ENCODE data around the gene CDH23.

The CDH23 gene

DNA sequence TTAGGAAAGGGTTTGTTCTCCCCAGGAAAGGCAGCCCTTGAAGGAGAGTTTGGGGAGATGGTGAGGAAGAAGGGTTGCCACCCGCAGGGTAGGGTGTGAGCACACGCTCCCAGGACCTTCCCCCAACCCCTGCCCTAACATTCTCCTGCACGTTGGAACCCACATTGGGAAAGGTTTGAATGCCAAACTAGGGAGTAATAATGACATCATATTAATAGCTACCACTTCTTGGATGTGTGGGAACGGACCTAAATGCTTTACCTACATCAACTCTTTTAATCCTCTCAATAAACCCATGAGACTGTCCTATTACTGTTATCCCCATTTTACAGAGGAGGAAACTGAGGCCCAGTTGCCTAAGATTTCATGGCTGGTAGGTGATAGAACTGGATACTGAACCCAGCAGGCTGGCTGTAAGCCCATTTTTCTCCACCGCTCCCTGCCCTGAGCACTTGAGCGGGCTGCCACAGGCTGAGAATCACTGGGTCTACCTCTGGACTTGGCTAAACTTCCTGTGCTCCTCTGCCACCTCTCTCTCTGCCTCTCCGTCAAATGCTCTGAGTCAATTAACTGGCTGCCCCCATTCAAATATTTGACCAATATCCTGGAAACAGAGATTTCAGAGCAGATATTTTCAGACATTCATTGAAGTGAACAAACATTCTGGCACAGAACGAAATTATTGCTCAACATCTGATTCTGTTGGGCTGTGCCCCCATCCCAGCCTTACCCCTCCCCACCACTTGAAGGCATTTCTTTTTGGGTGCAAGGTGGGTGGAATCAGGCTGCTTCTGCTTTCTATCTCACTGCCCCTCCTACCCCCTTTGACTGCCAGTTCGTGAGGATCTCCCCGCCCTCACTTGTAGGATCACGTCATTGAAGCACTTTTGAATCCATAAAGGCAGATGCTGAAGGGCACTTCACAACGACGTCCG lies 193.2 kb downstream of the CDH23 start:
- TF ChIP-seq FOXP2 (optimal IDR thresholded peaks at IDR 0.05; ENCODE audit: borderline replicate concordance, extremely low read depth, extremely low read length, insufficient read depth) = no peak
- TF ChIP-seq POLR2AphosphoS5 (IDR thresholded peaks at IDR 0.05; ENCODE audit: low read depth, low read length) = no peak
- no peak for TF ChIP-seq TAF1 (IDR thresholded peaks at IDR 0.05; ENCODE audit: borderline replicate concordance, insufficient read depth, low read length)
- TF ChIP-seq, protein P1, sequence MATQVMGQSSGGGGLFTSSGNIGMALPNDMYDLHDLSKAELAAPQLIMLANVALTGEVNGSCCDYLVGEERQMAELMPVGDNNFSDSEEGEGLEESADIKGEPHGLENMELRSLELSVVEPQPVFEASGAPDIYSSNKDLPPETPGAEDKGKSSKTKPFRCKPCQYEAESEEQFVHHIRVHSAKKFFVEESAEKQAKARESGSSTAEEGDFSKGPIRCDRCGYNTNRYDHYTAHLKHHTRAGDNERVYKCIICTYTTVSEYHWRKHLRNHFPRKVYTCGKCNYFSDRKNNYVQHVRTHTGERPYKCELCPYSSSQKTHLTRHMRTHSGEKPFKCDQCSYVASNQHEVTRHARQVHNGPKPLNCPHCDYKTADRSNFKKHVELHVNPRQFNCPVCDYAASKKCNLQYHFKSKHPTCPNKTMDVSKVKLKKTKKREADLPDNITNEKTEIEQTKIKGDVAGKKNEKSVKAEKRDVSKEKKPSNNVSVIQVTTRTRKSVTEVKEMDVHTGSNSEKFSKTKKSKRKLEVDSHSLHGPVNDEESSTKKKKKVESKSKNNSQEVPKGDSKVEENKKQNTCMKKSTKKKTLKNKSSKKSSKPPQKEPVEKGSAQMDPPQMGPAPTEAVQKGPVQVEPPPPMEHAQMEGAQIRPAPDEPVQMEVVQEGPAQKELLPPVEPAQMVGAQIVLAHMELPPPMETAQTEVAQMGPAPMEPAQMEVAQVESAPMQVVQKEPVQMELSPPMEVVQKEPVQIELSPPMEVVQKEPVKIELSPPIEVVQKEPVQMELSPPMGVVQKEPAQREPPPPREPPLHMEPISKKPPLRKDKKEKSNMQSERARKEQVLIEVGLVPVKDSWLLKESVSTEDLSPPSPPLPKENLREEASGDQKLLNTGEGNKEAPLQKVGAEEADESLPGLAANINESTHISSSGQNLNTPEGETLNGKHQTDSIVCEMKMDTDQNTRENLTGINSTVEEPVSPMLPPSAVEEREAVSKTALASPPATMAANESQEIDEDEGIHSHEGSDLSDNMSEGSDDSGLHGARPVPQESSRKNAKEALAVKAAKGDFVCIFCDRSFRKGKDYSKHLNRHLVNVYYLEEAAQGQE (IDR thresholded peaks at IDR 0.05; ENCODE audit: insufficient read depth in 1 of 2, low read depth in 2 of 2, low read length in 2 of 2) = no peak
- TF ChIP-seq SIN3A (IDR thresholded peaks at IDR 0.05; ENCODE audit: borderline replicate concordance, insufficient read depth, low read length) = no peak

DNA sequence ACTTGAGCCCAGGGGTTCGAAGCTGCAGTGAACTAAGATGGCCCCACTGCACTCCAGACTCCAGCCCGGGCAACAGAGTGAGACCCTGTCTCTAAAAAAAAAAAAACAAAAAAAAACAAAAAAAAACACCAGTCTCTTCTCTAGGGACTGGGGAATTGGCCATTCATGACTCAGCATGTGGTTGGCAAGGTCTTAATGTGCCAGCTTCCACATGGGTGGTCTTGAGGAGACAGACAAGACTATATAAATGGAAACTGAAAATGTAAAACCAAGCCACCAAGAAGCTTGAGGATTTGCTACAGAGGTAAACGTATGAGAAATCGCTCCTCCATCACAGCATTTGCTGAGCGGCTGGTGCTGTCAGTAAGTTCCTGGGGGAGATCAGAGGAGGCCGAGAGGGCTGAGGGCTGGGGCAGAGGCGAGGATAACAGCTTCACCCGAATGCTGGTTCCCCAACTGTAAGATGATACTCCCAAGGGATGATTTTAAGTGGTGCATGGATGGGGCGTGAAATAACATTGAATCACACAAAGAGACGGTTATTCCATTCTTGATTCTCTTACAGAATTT lies 194.1 kb downstream of the CDH23 start:
- TF ChIP-seq SIN3A (IDR thresholded peaks at IDR 0.05; ENCODE audit: borderline replicate concordance, insufficient read depth, low read length) = no peak
- no peak for TF ChIP-seq TAF1 (IDR thresholded peaks at IDR 0.05; ENCODE audit: borderline replicate concordance, insufficient read depth, low read length)

DNA sequence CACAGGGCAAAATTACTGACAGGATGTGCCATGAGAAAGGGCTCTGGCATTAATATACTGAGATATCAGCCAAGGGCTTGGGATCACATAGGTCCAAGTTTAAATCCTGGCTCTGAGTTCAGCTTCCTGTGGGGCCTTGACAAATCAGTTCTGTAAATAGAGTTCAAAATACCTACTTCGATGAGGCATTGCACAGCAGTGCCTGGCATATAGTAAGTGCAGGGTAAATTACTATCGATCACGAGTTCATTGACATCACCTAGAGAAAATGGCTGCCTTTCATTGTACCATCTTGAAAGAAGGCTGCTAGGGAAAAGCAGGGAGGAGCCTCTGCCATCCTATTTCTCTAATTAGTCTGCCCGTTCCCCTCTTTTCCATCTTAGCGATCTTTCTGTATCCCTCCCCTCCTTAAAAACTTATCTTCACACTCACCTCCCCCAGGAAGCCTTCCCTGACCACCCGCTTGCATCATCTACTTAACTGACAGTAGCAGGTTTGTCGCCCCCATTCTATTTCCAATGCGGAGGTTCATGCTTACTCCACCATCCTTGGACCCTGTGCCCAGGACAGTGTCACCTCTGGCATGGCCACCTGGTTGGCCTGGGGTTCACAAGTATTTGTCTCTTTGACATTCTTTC lies 198.3 kb downstream of the CDH23 start:
- TF ChIP-seq, protein P1 (IDR thresholded peaks at IDR 0.05; ENCODE audit: insufficient read depth in 1 of 2, low read depth in 2 of 2, low read length in 2 of 2) = no peak
- TF ChIP-seq POLR2AphosphoS5 (IDR thresholded peaks at IDR 0.05; ENCODE audit: low read depth, low read length) = no peak
- TF ChIP-seq TAF1 (IDR thresholded peaks at IDR 0.05; ENCODE audit: borderline replicate concordance, insufficient read depth, low read length) = no peak
- no peak for TF ChIP-seq FOXP2 (optimal IDR thresholded peaks at IDR 0.05; ENCODE audit: borderline replicate concordance, extremely low read depth, extremely low read length, insufficient read depth)
- TF ChIP-seq SIN3A (IDR thresholded peaks at IDR 0.05; ENCODE audit: borderline replicate concordance, insufficient read depth, low read length) = no peak

DNA sequence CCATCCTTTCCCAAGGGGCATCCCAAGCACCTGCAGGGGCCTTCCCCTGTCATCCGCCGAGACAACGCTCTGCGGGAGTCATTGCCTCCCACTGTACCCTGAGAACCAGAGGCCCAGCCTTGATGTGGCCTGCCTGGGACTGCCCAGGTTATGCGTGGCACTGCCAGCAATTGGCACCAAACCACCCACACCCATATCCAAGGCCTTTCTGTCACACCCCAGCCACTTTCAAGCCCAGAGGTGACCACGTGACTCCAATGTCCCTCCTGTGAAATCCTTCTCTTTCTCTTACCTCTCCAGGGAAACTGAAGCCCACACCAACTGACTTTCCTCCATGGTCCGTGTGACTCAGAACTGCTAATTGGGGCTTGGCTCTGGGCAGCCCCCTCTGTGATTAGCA lies 198.9 kb downstream of the CDH23 start:
- TF ChIP-seq SIN3A (IDR thresholded peaks at IDR 0.05; ENCODE audit: borderline replicate concordance, insufficient read depth, low read length) (no peak), POLR2AphosphoS5 (IDR thresholded peaks at IDR 0.05; ENCODE audit: low read depth, low read length) (no peak), FOXP2 (optimal IDR thresholded peaks at IDR 0.05; ENCODE audit: borderline replicate concordance, extremely low read depth, extremely low read length, insufficient read depth) (no peak), TAF1 (IDR thresholded peaks at IDR 0.05; ENCODE audit: borderline replicate concordance, insufficient read depth, low read length) (no peak)
- TF ChIP-seq, protein P1 (IDR thresholded peaks at IDR 0.05; ENCODE audit: insufficient read depth in 1 of 2, low read depth in 2 of 2, low read length in 2 of 2) = no peak

DNA sequence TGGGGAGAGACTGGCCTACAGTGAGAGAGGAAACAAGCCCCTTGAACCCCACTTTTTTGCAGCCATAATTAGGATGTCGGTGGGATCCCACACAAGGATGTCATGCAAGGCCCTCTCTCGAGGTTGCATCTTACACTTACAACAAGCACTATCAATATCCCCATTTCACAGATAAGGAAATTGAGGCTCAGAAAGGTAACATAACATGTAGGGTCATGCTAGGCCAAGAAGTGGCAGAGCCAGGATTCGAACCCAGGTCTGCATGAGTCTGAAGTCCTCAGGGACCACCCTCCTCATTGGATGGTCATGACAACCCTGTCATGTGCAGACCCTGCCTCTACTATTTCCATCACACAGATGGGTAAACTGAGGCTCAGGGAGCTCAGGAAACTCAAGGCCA lies 199.4 kb downstream of the CDH23 start:
- TF ChIP-seq, protein P1 (IDR thresholded peaks at IDR 0.05; ENCODE audit: insufficient read depth in 1 of 2, low read depth in 2 of 2, low read length in 2 of 2) = no peak
- TF ChIP-seq TAF1 (IDR thresholded peaks at IDR 0.05; ENCODE audit: borderline replicate concordance, insufficient read depth, low read length) = no peak
- TF ChIP-seq POLR2AphosphoS5 (IDR thresholded peaks at IDR 0.05; ENCODE audit: low read depth, low read length) = no peak
- no peak for TF ChIP-seq FOXP2 (optimal IDR thresholded peaks at IDR 0.05; ENCODE audit: borderline replicate concordance, extremely low read depth, extremely low read length, insufficient read depth)
- no peak for TF ChIP-seq SIN3A (IDR thresholded peaks at IDR 0.05; ENCODE audit: borderline replicate concordance, insufficient read depth, low read length)
